Left cardiac atrium (tissue), 4 donors: ENCODE data around the gene PRF1. TPM values are rescaled to one million over a fixed set of nuclear protein-coding genes. Genes with fewer than 3 reads are reported as not detected.

ENCODE experiments used
- ATAC-seq, 2 donors: fragments of 200-7000 bp; cut with Tn5 transposase; one replicate each; pipeline ENCODE4 v1.9.1; 2020; ENCODE audit warnings: mild to moderate bottlenecking in 2 of 2, moderate library complexity in 2 of 2
- DNase-seq: peaks from one replicate; pipeline ENCODE4 v3.0.0-alpha.2; 2020
- intact Hi-C, 2 donors: fragments of 100-400 bp; cut with DNase I; formaldehyde crosslinking; loops; one replicate each; pipeline versions ENCODE4 v1.14.1 to v1.15.1; 2022 to 2023
- total RNA-seq, 2 donors: library from RNA; stranded (reverse); fragmentation: NEBNext Ultra II Directional; extraction: Animal tissue kit (Norgen Biotek cat#: 25700); gene quantifications; one replicate each; pipeline ENCODE4 v1.2.1, GENCODE V29; 2021
- donor health status: DM: no; HTN: yes; CAD: no.
- donor health status: DM: no; HTN: yes; CAD: no; lungs with severe emphysema.
- donor health status: DM: yes; HTN: yes; CAD: no.
- donor health status: Dilated cardiomyopathy.

PRF1 gene
- total RNA-seq, 2 donors from 2014 or later, result 1.5 to 4.6 TPM

- ATAC-seq (peak; percentile 34 to 76), DNase-seq (peak; percentile 59)
- intact Hi-C loops, result loop anchor here (2.0 to 10.0 kb wide), 4 partner anchors 123 to 327 kb away; partner anchors contain the start of gene ADAMTS14 (in 1 of the 2)
Measured at GRCh38 chr10:70551971-70552422, 50.5 kb downstream of the PRF1 start.

GRCh38 chr10:70551466-70551865 lies 51.1 kb downstream of the PRF1 start:
- intact Hi-C loops, result loop anchor here (2.0 to 10.0 kb wide), 4 partner anchors 123 to 327 kb away; partner anchors contain the start of gene ADAMTS14 (in 1 of the 2)
- ATAC-seq, result no peak
- DNase-seq, result no peak

- ATAC-seq (no peak), DNase-seq (no peak)
- intact Hi-C loops, result loop anchor here (1.0 to 10.0 kb wide), 5 partner anchors 124 to 328 kb away; partner anchors contain the start of gene ADAMTS14 (in 1 of the 2)
Measured at GRCh38 chr10:70550459-70550858, 52.1 kb downstream of the PRF1 start.

- intact Hi-C loops, result loop anchor here (1.0 to 10.0 kb wide), 6 partner anchors 125 to 329 kb away; partner anchors contain the start of gene ADAMTS14 (in 1 of the 2)
- DNase-seq, result peak; percentile 63
- peak; percentile 73 to 74 for ATAC-seq
Measured at GRCh38 chr10:70549962-70550458, 52.5 kb downstream of the PRF1 start.

- DNase-seq, result no peak
Measured at GRCh38 chr10:70549351-70549961, 53.1 kb downstream of the PRF1 start.

More at GRCh38 chr10:70549351-70549961, 53.1 kb downstream of the PRF1 start:
- ATAC-seq, result no peak
- intact Hi-C loops, result loop anchor here in 1 of 2 donors (10.0 kb wide), 1 partner anchor 325 kb away; no protein-coding TSS in a partner anchor

Other genes with a start within 250 kb of the PRF1 start
- gene LRRC20, start 220.1 kb downstream of the PRF1 start, total RNA-seq, result 10 to 100 TPM; 17.6 to 43.3 TPM
- 100 to 1,000 TPM in 1 of 2 donors, 10 to 100 TPM in 1; 82.9 to 101 TPM for gene EIF4EBP2, start 198.6 kb downstream of the PRF1 start, total RNA-seq
- not detected for gene NODAL, start 161.1 kb downstream of the PRF1 start, total RNA-seq
- 1 to 10 TPM; 4.4 to 8.3 TPM for gene PALD1, start 124.0 kb downstream of the PRF1 start, total RNA-seq
- gene ADAMTS14, start 69.8 kb upstream of the PRF1 start, total RNA-seq, result under 1 TPM; 0.53 to 0.81 TPM
- not detected for gene TBATA, start 182.6 kb upstream of the PRF1 start, total RNA-seq
- 10 to 100 TPM; 18.5 to 19.3 TPM for gene SGPL1, start 213.2 kb upstream of the PRF1 start, total RNA-seq